H9 (cell line): Measurements from ENCODE around the gene DDTL. TPM values are rescaled to one million over a fixed set of nuclear protein-coding genes. Genes with fewer than 3 reads are reported as not detected.
"Not testable (repeated sequence)": the region's sequence is repeated elsewhere in the genome, so short reads cannot be mapped to it uniquely, and the experiment has no call there.

ENCODE experiments used
- DNase-seq: peaks from one replicate; pipeline ENCODE4 v3.0.0-alpha.2; 2017
- H2AFZ ChIP-seq: one replicate; pipeline ENCODE4 v1.6.1; 2013; ENCODE audit warnings: mild to moderate bottlenecking, low read length, control low read depth, moderate library complexity
- H2AK5ac ChIP-seq: 2 replicates; pipeline ENCODE4 v1.6.1; 2013; ENCODE audit warnings: low read length, control low read depth, mixed read lengths; ENCODE audit not compliant: insufficient read length
- H2BK120ac ChIP-seq: one replicate; pipeline ENCODE4 v1.6.1; 2013; ENCODE audit warnings: low read depth, mild to moderate bottlenecking, low read length, control low read depth, inconsistent platforms; ENCODE audit not compliant: poor library complexity, severe bottlenecking
- H2BK12ac ChIP-seq: 2 replicates; pipeline ENCODE4 v1.6.1; 2013; ENCODE audit warnings: low read length, control low read depth, mixed read lengths, low read depth; ENCODE audit not compliant: insufficient read length
- H2BK15ac ChIP-seq: 2 replicates; pipeline ENCODE4 v1.6.1; 2013; ENCODE audit warnings: low read depth, low read length, control low read depth
- H2BK20ac ChIP-seq: one replicate; pipeline ENCODE4 v1.6.1; 2013; ENCODE audit warnings: low read depth, mild to moderate bottlenecking, low read length, control low read depth, inconsistent platforms; ENCODE audit not compliant: poor library complexity, severe bottlenecking
- H2BK5ac ChIP-seq: 2 replicates; pipeline ENCODE4 v1.6.1; 2013; ENCODE audit warnings: low read length, control low read depth, mixed read lengths; ENCODE audit not compliant: insufficient read length
- H3K14ac ChIP-seq: 2 replicates; pipeline ENCODE4 v1.6.1; 2013; ENCODE audit warnings: low read length, control low read depth; ENCODE audit not compliant: insufficient read depth
- H3K18ac ChIP-seq: 2 replicates; pipeline ENCODE4 v1.6.1; 2013; ENCODE audit warnings: low read depth, mild to moderate bottlenecking, mixed read lengths, low read length, control low read depth; ENCODE audit not compliant: insufficient read length
- H3K23ac ChIP-seq: 2 replicates; pipeline ENCODE4 v1.6.1; 2013; ENCODE audit warnings: low read length, control low read depth, mixed read lengths, low read depth; ENCODE audit not compliant: insufficient read length
- H3K23me2 ChIP-seq: 2 replicates; pipeline ENCODE4 v1.6.1; 2013; ENCODE audit warnings: low read depth, mild to moderate bottlenecking, mixed read lengths, low read length, control low read depth; ENCODE audit not compliant: insufficient read length, poor library complexity, severe bottlenecking
- H3K27ac ChIP-seq: 2 replicates; pipeline ENCODE4 v1.5.1; 2013; ENCODE audit warnings: low read length, control low read depth, mixed read lengths, low read depth; ENCODE audit not compliant: insufficient read length
- H3K27me3 ChIP-seq: 2 replicates; pipeline ENCODE4 v1.6.1; 2013; ENCODE audit warnings: low read length, control low read depth, inconsistent platforms; ENCODE audit not compliant: insufficient read depth
- H3K4ac ChIP-seq: 2 replicates; pipeline ENCODE4 v1.6.1; 2013; ENCODE audit warnings: low read depth, mild to moderate bottlenecking, control low read depth, inconsistent platforms, low read length, moderate library complexity
- H3K4me1 ChIP-seq: 2 replicates; pipeline ENCODE4 v1.6.1; 2013; ENCODE audit warnings: low read length, control low read depth, inconsistent platforms; ENCODE audit not compliant: insufficient read depth
- H3K4me2 ChIP-seq: 2 replicates; pipeline ENCODE4 v1.6.1; 2013; ENCODE audit warnings: low read length, control low read depth, mixed read lengths; ENCODE audit not compliant: insufficient read length, insufficient read depth
- H3K56ac ChIP-seq: 2 replicates; pipeline ENCODE4 v1.6.1; 2013; ENCODE audit warnings: low read depth, mild to moderate bottlenecking, mixed read lengths, low read length, control low read depth; ENCODE audit not compliant: insufficient read length
- H3K79me1 ChIP-seq: 2 replicates; pipeline ENCODE4 v1.6.1; 2013; ENCODE audit warnings: low read depth, mild to moderate bottlenecking, moderate library complexity, low read length, control low read depth, inconsistent platforms; ENCODE audit not compliant: insufficient read depth, poor library complexity, severe bottlenecking
- H3K79me2 ChIP-seq: 2 replicates; pipeline ENCODE4 v1.6.1; 2013; ENCODE audit warnings: low read length, control low read depth, inconsistent platforms; ENCODE audit not compliant: insufficient read depth
- H3K9ac ChIP-seq: 2 replicates; pipeline ENCODE4 v1.6.1; 2013; ENCODE audit warnings: low read length, control low read depth, mixed read lengths; ENCODE audit not compliant: insufficient read length; ENCODE audit errors: extremely low read depth
- H3K9me3 ChIP-seq: one replicate; pipeline ENCODE4 v1.6.1; 2013; ENCODE audit warnings: low read depth, low read length, inconsistent platforms; ENCODE audit not compliant: control insufficient read depth
- H3T11ph ChIP-seq: one replicate; pipeline ENCODE4 v1.6.1; 2013; ENCODE audit warnings: mild to moderate bottlenecking, low read length, control low read depth, inconsistent platforms
- H4K20me1 ChIP-seq: one replicate; pipeline ENCODE4 v1.6.1; 2013; ENCODE audit not compliant: control insufficient read depth, insufficient read length, insufficient read depth
- H4K5ac ChIP-seq: 2 replicates; pipeline ENCODE4 v1.6.1; 2013; ENCODE audit warnings: low read depth, mild to moderate bottlenecking, mixed read lengths, low read length, control low read depth; ENCODE audit not compliant: insufficient read length
- H4K8ac ChIP-seq: replicated peaks from 2 replicates; pipeline ENCODE4 v1.6.1; 2013; ENCODE audit warnings: low read length, control low read depth, mixed read lengths, low read depth; ENCODE audit not compliant: insufficient read length
- H4K91ac ChIP-seq: 2 replicates; pipeline ENCODE4 v1.6.1; 2013; ENCODE audit warnings: low read depth, mild to moderate bottlenecking, moderate library complexity, mixed read lengths, low read length, control low read depth; ENCODE audit not compliant: insufficient read length
- H3K27ac Mint-ChIP-seq, 3 experiments: 2 replicates in 2 of 3; 3 replicates in 1 of 3; pipeline ENCODE4 v1.8.0; 2020 to 2021; ENCODE audit warnings: mixed read lengths in 3 of 3, mild to moderate bottlenecking in 1 of 3, moderate library complexity in 1 of 3
- H3K27me3 Mint-ChIP-seq: 2 replicates; pipeline ENCODE4 v1.8.0; 2021; ENCODE audit warnings: low read depth, mild to moderate bottlenecking, moderate library complexity, mixed read lengths
- H3K36me3 Mint-ChIP-seq, 3 experiments: 2 replicates in 2 of 3; 3 replicates in 1 of 3; pipeline ENCODE4 v1.8.0; 2020 to 2021; ENCODE audit warnings: low read depth in 3 of 3, mixed read lengths in 3 of 3; ENCODE audit not compliant: insufficient read depth in 1 of 3
- H3K4me1 Mint-ChIP-seq, 2 experiments: 2 replicates each; pipeline ENCODE4 v1.8.0; 2020; ENCODE audit warnings: mixed read lengths in 2 of 2
- H3K4me3 Mint-ChIP-seq, 2 experiments: 2 replicates in 1 of 2; 3 replicates in 1 of 2; pipeline ENCODE4 v1.8.0; 2020 to 2021; ENCODE audit warnings: mild to moderate bottlenecking in 2 of 2, mixed read lengths in 2 of 2, moderate library complexity in 1 of 2
- H3K9me3 Mint-ChIP-seq, 2 experiments: 2 replicates in 1 of 2; 3 replicates in 1 of 2; pipeline ENCODE4 v1.8.0; 2020; ENCODE audit warnings: mild to moderate bottlenecking in 2 of 2, mixed read lengths in 2 of 2, moderate library complexity in 1 of 2
- WGBS: extraction: QIAGEN DNeasy Blood & Tissue Kit; methylation state at CpG from one replicate; pipeline ENCODE4 v1.1.7; 2013; ENCODE audit warnings: missing lambda C conversion rate, low lambda C conversion rate, mixed read lengths; ENCODE audit not compliant: insufficient read length; ENCODE audit errors: extremely low coverage; 5-methylcytosine and 5-hydroxymethylcytosine counted together
- total RNA-seq: library from RNA; stranded (reverse); gene quantifications from 2 replicates; pipeline ENCODE4 v1.2.1, GENCODE V29; 2021

The DDTL gene
- total RNA-seq, 1 experiment from 2014 or later = not detected

- H3K4me1 ChIP-seq, H4K91ac ChIP-seq, H2BK15ac ChIP-seq, H2BK120ac ChIP-seq, H3K9me3 Mint-ChIP-seq, H3T11ph ChIP-seq, H4K20me1 ChIP-seq, H2BK12ac ChIP-seq, H2AFZ ChIP-seq, H3K56ac ChIP-seq, H4K5ac ChIP-seq, H3K79me1 ChIP-seq, H2BK5ac ChIP-seq, H3K9me3 ChIP-seq, H4K8ac ChIP-seq, H3K14ac ChIP-seq, H3K27me3 ChIP-seq, H3K4me2 ChIP-seq, H3K27ac ChIP-seq, H3K4ac ChIP-seq, H3K36me3 Mint-ChIP-seq, H3K9ac ChIP-seq, H3K18ac ChIP-seq, H2BK20ac ChIP-seq, H3K23me2 ChIP-seq, H3K79me2 ChIP-seq, H2AK5ac ChIP-seq, H3K27me3 Mint-ChIP-seq, H3K4me3 Mint-ChIP-seq, H3K23ac ChIP-seq: not testable (repeated sequence)
- Mint-ChIP-seq H3K27ac (peak overlapping the region in 1 of 3 experiments; percentile 87; a peak in 2 of 7 replicates), H3K4me1 (peaks cover 32 to 33% of the 10 kb centered on the region in 2 experiments)
- no CpG with 5 or more reads among the region's 2 CpGs for WGBS
- DNase-seq = peak; percentile 70
Observed at GRCh38 chr22:23951383-23951782, 15.3 kb upstream of the DDTL start.

GRCh38 chr22:23952794-23953405, 13.8 kb upstream of the DDTL start:
- H3K4me1 ChIP-seq, H3K9me3 Mint-ChIP-seq, H3K23ac ChIP-seq, H2BK15ac ChIP-seq, H2BK12ac ChIP-seq, H3K56ac ChIP-seq, H2BK5ac ChIP-seq, H3K4ac ChIP-seq, H3K27me3 Mint-ChIP-seq, H3K4me3 Mint-ChIP-seq, H3K18ac ChIP-seq, H2AK5ac ChIP-seq, H2AFZ ChIP-seq, H3T11ph ChIP-seq, H3K4me2 ChIP-seq, H3K36me3 Mint-ChIP-seq, H3K27ac ChIP-seq, H4K8ac ChIP-seq, H2BK120ac ChIP-seq, H3K9ac ChIP-seq, H3K27me3 ChIP-seq, H3K79me2 ChIP-seq, H4K20me1 ChIP-seq, H3K14ac ChIP-seq, H3K23me2 ChIP-seq, H4K5ac ChIP-seq, H3K9me3 ChIP-seq, H3K79me1 ChIP-seq, H4K91ac ChIP-seq: not testable (repeated sequence)
- no CpG with 5 or more reads among the region's 11 CpGs for WGBS
- H3K4me1 Mint-ChIP-seq = peaks cover 33 to 34% of the 10 kb centered on the region in 2 experiments
- peak; percentile 23 for DNase-seq
- peak overlapping the region in 2 of 3 experiments; percentile 18 to 26; a peak in 2 of 7 replicates for H3K27ac Mint-ChIP-seq
- peak overlapping the region; percentile 49 for H2BK20ac ChIP-seq
